Mononuclear cell (primary cell): ENCODE measurements around the gene POC1A. TPM values are rescaled to one million over a fixed set of nuclear protein-coding genes. Genes with fewer than 3 reads are reported as not detected.
A peak's percentile ranks its signal among the peaks of the same experiment; 100 is the strongest.

Experiments
- H3K27me3 ChIP-seq: 2 replicates; pipeline ENCODE4 v1.6.0; 2011; ENCODE audit warnings: low read length, control low read depth; ENCODE audit not compliant: insufficient read depth
- H3K4me1 ChIP-seq: 2 replicates; pipeline ENCODE4 v1.5.1; 2011; ENCODE audit warnings: mild to moderate bottlenecking, low read length, control low read depth; ENCODE audit not compliant: insufficient read depth
- H3K4me3 ChIP-seq: 2 replicates; pipeline ENCODE4 v1.5.1; 2011; ENCODE audit warnings: mild to moderate bottlenecking, low read length, moderate library complexity
- H3K9me3 ChIP-seq: 2 replicates; pipeline ENCODE4 v1.5.1; 2011; ENCODE audit warnings: low read depth, mild to moderate bottlenecking, control low read depth, low read length
- total RNA-seq: library from RNA; depleted of rRNA; stranded (reverse); fragments of >200 nt; gene quantifications from one replicate; pipeline ENCODE4 v1.2.3, GENCODE V29; 2012

Gene POC1A
- total RNA-seq, result 0.21 TPM

GRCh38 chr3:52154135-52155094, at the start of gene POC1A:
POC1A (minus strand) TSS chr3:52154423; CDS start chr3:52154372, 51 bp downstream.
- peaks cover 17% of the 10 kb centered on the region for H3K4me1 ChIP-seq
- H3K9me3 ChIP-seq, result no peaks in the 10 kb centered on the region
- H3K4me3 ChIP-seq, result peak within 1 kb of the TSS; percentile 84
- H3K27me3 ChIP-seq, result no peaks in the 10 kb centered on the region

GRCh38 chr3:52203701-52204100, 49.5 kb upstream of the POC1A start:
- Histone ChIP-seq H3K4me1 (peaks cover 64% of the 10 kb centered on the region), H3K4me3 (no peak overlapping the region), H3K27me3 (no peaks in the 10 kb centered on the region), H3K9me3 (no peaks in the 10 kb centered on the region)

- Histone ChIP-seq H3K27me3 (no peaks in the 10 kb centered on the region), H3K4me3 (no peak overlapping the region), H3K4me1 (peaks cover 72% of the 10 kb centered on the region), H3K9me3 (no peaks in the 10 kb centered on the region)
These were observed 48.3 kb upstream of the POC1A start for GRCh38 chr3:52202384-52203077.

GRCh38 chr3:52200981-52201679, 46.9 kb upstream of the POC1A start:
- Histone ChIP-seq H3K9me3 (no peaks in the 10 kb centered on the region), H3K4me3 (no peak overlapping the region), H3K27me3 (no peaks in the 10 kb centered on the region), H3K4me1 (peaks cover 86% of the 10 kb centered on the region)

GRCh38 chr3:52198643-52199608, 44.7 kb upstream of the POC1A start:
- no peaks in the 10 kb centered on the region for H3K9me3 ChIP-seq
- H3K27me3 ChIP-seq, result no peaks in the 10 kb centered on the region
- H3K4me1 ChIP-seq, result peaks cover 82% of the 10 kb centered on the region
- peak overlapping the region; percentile 96 for H3K4me3 ChIP-seq

DNA sequence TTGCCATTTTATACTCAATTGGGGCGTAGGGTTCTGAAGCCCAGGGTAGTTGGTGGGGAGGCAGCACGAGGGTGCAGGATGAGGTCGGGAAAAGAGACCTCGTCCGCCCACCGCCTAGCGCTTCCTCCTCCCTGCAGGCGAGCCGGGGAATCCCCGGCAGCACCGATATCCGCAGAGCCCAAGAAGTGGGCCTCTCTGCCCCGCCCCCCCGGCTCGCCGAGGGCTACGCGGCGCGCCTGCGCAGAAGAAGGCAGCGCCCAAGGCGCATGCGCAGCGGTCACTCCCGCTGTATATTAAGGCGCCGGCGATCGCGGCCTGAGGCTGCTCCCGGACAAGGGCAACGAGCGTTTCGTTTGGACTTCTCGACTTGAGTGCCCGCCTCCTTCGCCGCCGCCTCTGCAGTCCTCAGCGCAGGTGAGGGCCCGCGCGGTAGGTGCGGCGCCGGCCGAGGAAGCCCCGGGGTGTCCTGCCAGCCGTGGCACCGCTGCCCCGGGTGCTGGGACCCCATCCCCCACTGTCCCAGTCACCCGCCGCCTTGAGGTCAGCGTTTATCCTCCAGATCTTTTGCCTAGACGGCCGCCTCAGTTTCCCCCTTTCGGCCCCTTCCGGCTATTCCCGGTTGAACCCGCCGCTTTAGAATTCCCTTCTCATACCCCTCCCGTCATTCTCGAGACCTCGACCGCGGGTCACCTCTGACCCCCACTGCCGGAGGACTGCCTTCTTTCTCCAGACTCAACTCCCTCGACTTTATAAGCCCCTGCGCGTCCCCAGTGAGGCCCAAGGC, 43.8 kb upstream of the POC1A start, which contains the start of gene ALAS1:
ALAS1 (plus strand) TSS at position 319 of the 784 bp plus-strand sequence. CDS start 1,082 bp downstream, outside the sequence.
- Histone ChIP-seq H3K27me3 (no peaks in the 10 kb centered on the region), H3K4me1 (peaks cover 74% of the 10 kb centered on the region), H3K4me3 (peak within 1 kb of the TSS; percentile 96), H3K9me3 (no peaks in the 10 kb centered on the region)

- Histone ChIP-seq H3K9me3 (no peaks in the 10 kb centered on the region), H3K4me1 (peaks cover 68% of the 10 kb centered on the region), H3K27me3 (no peaks in the 10 kb centered on the region), H3K4me3 (peak overlapping the region; percentile 96)
These were observed 43.2 kb upstream of the POC1A start for GRCh38 chr3:52197499-52197841.

DNA sequence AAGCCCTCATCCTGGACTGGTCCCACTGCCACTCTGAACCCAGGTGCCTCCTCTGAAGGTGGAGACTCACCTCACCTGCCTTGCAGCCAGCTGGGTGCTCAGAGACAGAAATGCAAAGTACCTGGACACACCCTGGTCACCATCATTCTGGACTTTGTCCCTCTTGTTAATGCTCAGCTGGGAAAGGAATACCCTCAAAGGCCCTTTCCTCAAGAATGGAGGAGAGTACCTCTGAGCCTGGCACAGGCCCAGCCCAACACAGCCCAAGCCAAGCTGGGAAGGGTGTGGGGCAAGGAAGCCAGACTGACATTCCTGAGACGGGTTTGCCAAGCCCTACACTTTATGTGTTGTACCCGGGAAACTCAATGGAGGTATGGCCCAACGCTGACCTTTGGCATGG, 42.8 kb upstream of the POC1A start:
- Histone ChIP-seq H3K4me1 (peaks cover 63% of the 10 kb centered on the region), H3K4me3 (no peak overlapping the region), H3K9me3 (no peaks in the 10 kb centered on the region), H3K27me3 (no peaks in the 10 kb centered on the region)

DNA sequence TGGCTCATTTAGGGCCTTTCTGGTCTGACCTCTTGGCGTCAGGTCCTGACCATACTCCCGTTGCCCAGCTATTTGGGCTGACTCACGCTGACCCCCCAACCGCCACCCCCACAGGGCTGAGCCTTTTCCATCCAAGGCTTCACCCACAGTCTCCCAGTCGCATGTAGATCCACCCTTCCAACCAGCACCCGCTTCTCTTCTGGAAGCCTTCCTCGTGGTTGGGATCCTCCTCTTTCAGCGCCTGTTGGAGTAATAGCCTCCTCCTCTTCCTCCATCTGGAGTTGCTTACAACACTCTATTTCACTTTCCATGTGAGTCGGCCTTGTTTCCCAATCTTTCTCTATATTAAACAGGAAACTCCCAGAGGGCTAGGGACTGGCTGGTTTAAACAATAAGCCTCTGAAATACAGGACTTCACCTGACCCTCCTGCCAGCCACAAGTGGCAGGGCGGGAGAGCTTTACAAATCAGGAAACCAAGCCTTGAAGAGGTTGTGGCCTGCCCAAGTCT, 41.7 kb upstream of the POC1A start:
- Histone ChIP-seq H3K4me1 (peaks cover 52% of the 10 kb centered on the region), H3K4me3 (no peak overlapping the region), H3K9me3 (no peaks in the 10 kb centered on the region), H3K27me3 (no peaks in the 10 kb centered on the region)

GRCh38 chr3:52195291-52195597, 41.0 kb upstream of the POC1A start:
- H3K27me3 ChIP-seq, result no peaks in the 10 kb centered on the region
- H3K4me1 ChIP-seq, result peaks cover 52% of the 10 kb centered on the region
- no peak overlapping the region for H3K4me3 ChIP-seq

DNA sequence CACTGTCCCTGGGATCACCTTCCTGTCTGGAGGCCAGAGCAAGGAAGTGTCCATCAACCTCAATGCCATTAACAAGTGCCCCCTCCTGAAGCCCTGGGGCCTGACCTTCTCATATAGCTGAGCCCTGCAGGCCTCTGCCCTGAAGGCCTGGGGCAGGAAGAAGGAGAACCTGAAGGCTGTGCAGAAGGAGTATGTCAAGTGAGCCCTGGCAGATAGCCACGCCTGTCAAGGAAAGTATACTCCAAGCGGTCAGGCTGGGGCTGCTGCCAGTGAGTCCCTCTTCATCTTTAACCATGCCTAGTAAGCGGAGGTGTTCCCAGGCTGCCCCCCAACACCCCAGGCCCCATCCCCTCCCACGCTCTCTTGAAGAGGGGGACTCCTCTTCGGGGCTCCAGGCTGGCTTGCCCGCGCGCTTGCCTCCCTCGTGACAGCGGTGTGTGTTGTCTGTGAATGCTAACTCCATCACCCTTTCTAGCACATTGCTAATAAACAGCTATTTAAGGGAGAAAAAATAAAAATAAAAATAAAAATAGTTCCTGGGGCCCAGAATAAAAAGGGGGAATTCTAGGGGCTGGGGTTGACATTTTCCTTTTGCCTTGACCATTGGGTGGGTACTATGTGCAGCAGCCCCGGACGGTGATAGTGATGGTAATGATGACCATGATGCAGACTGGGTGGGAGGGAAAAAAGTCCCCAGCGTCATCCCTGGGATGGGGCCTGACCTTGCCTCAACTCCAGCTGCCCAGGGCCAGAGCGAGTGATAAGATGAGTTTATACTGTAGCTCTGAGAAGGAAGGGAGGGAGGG, 40.5 kb upstream of the POC1A start:
- H3K4me1 ChIP-seq, result peaks cover 52% of the 10 kb centered on the region
- H3K4me3 ChIP-seq, result no peak overlapping the region
- no peaks in the 10 kb centered on the region for H3K27me3 ChIP-seq
- H3K9me3 ChIP-seq, result no peaks in the 10 kb centered on the region

More at GRCh38 chr3:52195291-52195597, 41.0 kb upstream of the POC1A start:
- no peaks in the 10 kb centered on the region for H3K9me3 ChIP-seq

- no peaks in the 10 kb centered on the region for H3K9me3 ChIP-seq
- no peak overlapping the region for H3K4me3 ChIP-seq
- no peaks in the 10 kb centered on the region for H3K27me3 ChIP-seq
- H3K4me1 ChIP-seq, result peaks cover 54% of the 10 kb centered on the region
These were observed 38.8 kb upstream of the POC1A start for GRCh38 chr3:52193065-52193464.

DNA sequence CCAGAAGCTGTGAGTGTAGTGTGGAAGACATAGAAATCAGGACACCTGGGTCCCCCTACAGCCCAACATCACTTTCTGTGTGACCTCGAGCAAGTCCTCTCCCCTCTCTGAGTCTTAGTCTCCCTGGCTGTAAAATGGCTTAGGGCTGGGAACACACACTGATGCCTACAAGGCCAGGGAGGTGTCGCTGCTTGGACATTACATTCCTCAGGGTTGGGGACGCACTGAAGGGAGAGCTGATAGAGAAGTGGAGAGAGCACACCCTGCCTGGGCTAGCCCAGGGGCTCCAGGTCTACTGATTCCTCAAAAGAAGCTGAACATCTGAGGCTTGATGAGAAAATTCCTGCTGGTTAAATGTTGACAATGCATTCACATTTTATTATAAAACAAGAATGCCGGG, 37.4 kb upstream of the POC1A start:
- Histone ChIP-seq H3K9me3 (no peaks in the 10 kb centered on the region), H3K27me3 (no peaks in the 10 kb centered on the region), H3K4me1 (peaks cover 51% of the 10 kb centered on the region), H3K4me3 (no peak overlapping the region)
